ENCODE results near the gene TSPAN9. TPM values are rescaled to one million over a fixed set of nuclear protein-coding genes. Genes with fewer than 3 reads are reported as not detected.

The TSPAN9 gene
- total RNA-seq, 4 donors from 2014 or later = 27.8 to 47.2 (median 34.3) TPM

- TF ChIP-seq EP300 (IDR thresholded peaks at IDR 0.05) (no peak), POLR2A (IDR thresholded peaks at IDR 0.05) (no peak), CTCF (IDR thresholded peaks at IDR 0.05) (no peak), POLR2AphosphoS5 (IDR thresholded peaks at IDR 0.05) (no peak)
- WGBS = 96% methylated on average over 4 of the region's 4 CpGs
- Histone ChIP-seq H3K4me3 (no peak overlapping the region), H3K4me1 (peaks cover 6% of the 10 kb centered on the region), H3K9me3 (no peaks in the 10 kb centered on the region), H3K36me3 (no peaks in the 10 kb centered on the region), H3K27ac (no peak overlapping the region), H3K27me3 (no peaks in the 10 kb centered on the region)
- no peak for DNase-seq (ENCODE audit: low spot score in 2 of 2)
Measured at GRCh38 chr12:3048540-3048939, 28.6 kb upstream of the TSPAN9 start.

DNA sequence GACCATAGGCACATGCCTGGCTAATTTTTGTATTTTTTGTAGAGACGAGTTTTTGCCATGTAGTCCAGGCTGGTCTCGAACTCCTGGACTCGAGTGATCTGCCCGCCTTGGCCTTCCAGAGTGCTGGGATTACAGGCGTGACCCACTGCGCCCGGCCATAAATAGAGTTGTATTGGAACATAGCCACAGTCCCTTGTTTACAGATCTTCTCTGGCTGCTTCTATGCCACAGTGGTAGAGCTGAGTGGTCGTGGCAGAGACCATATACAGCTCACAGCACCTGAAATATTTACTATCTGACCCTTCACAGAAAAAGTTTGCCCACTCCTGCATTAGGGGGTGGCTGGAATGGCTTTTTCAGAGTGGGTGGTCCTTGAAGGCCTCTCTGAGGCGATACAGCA is 28.0 kb upstream of the TSPAN9 start:
- no peak overlapping the region for H3K4me3 ChIP-seq
- no peak for DNase-seq (ENCODE audit: low spot score in 2 of 2)
- 84% methylated on average over 9 of the region's 9 CpGs for WGBS
- no peak overlapping the region for H3K27ac ChIP-seq
- no peaks in the 10 kb centered on the region for H3K27me3 ChIP-seq
- no peaks in the 10 kb centered on the region for H3K36me3 ChIP-seq
- no peaks in the 10 kb centered on the region for H3K9me3 ChIP-seq
- H3K4me1 ChIP-seq = peaks cover 6% of the 10 kb centered on the region
- TF ChIP-seq POLR2AphosphoS5 (IDR thresholded peaks at IDR 0.05) = no peak
- no peak for TF ChIP-seq POLR2A (IDR thresholded peaks at IDR 0.05)
- no peak for TF ChIP-seq CTCF (IDR thresholded peaks at IDR 0.05)
- no peak for TF ChIP-seq EP300 (IDR thresholded peaks at IDR 0.05)

GRCh38 chr12:3049611-3050249 is 27.4 kb upstream of the TSPAN9 start:
- no peaks in the 10 kb centered on the region for H3K9me3 ChIP-seq
- WGBS = 78% methylated on average over 11 of the region's 11 CpGs
- TF ChIP-seq POLR2AphosphoS5 (IDR thresholded peaks at IDR 0.05) (no peak), CTCF (IDR thresholded peaks at IDR 0.05) (no peak), POLR2A (IDR thresholded peaks at IDR 0.05) (no peak), EP300 (IDR thresholded peaks at IDR 0.05) (no peak)
- H3K27me3 ChIP-seq = no peaks in the 10 kb centered on the region
- H3K4me1 ChIP-seq = peaks cover 6% of the 10 kb centered on the region
- no peak for DNase-seq (ENCODE audit: low spot score in 2 of 2)
- no peak overlapping the region for H3K4me3 ChIP-seq
- no peak overlapping the region for H3K27ac ChIP-seq
- no peaks in the 10 kb centered on the region for H3K36me3 ChIP-seq

DNA sequence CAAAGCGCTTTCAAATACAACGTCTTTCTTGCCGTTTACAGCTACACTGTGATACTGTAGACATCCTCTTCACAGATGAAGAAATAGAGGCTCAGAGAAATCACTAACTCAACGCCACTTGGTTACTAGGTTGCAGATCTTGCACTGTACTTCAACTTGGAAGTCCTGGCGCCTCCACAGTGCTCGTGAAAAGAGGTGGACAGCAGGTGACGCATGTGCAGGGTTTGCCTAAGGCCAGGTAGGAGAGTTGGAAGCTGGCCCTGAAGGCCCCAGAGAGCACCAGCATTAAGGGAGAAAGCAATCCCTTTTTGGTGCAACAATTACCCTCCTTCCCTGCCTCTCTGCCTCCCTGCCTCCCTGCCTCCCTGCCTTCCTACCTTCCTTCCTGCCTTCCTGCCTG is 22.8 kb upstream of the TSPAN9 start:
- Histone ChIP-seq H3K27ac (no peak overlapping the region), H3K9me3 (no peaks in the 10 kb centered on the region), H3K4me1 (peaks cover 6% of the 10 kb centered on the region), H3K36me3 (no peaks in the 10 kb centered on the region), H3K27me3 (no peaks in the 10 kb centered on the region), H3K4me3 (no peak overlapping the region)
- no peak for TF ChIP-seq CTCF (IDR thresholded peaks at IDR 0.05)
- TF ChIP-seq POLR2AphosphoS5 (IDR thresholded peaks at IDR 0.05) = no peak
- no peak for TF ChIP-seq POLR2A (IDR thresholded peaks at IDR 0.05)
- TF ChIP-seq EP300 (IDR thresholded peaks at IDR 0.05) = no peak
- WGBS = 77% methylated on average over 7 of the region's 7 CpGs
- DNase-seq (ENCODE audit: low spot score in 2 of 2) = no peak

GRCh38 chr12:3055026-3055703 is 22.0 kb upstream of the TSPAN9 start:
- DNase-seq (ENCODE audit: low spot score in 2 of 2) = no peak
- H3K36me3 ChIP-seq = no peaks in the 10 kb centered on the region
- H3K27me3 ChIP-seq = no peaks in the 10 kb centered on the region
- peaks cover 6% of the 10 kb centered on the region for H3K4me1 ChIP-seq
- no peaks in the 10 kb centered on the region for H3K9me3 ChIP-seq
- TF ChIP-seq EP300 (IDR thresholded peaks at IDR 0.05) (no peak), CTCF (IDR thresholded peaks at IDR 0.05) (no peak), POLR2A (IDR thresholded peaks at IDR 0.05) (no peak), POLR2AphosphoS5 (IDR thresholded peaks at IDR 0.05) (no peak)
- no peak overlapping the region for H3K4me3 ChIP-seq
- peak overlapping the region; percentile 11 for H3K27ac ChIP-seq
- 44% methylated on average over 12 of the region's 12 CpGs for WGBS

Data from suprapubic skin (tissue), 4 donors.